Testis (tissue), 2 donors: ENCODE results near the gene RPS6KA4.
"Not testable (repeated sequence)": the region's sequence is repeated elsewhere in the genome, so short reads cannot be mapped to it uniquely, and the experiment has no call there.

Experiments
- POLR2A ChIP-seq: fragments of 450-650 bp; IDR thresholded peaks from one replicate; pipeline ENCODE4 v1.6.1; 2017; ENCODE audit warnings: antibody characterized with exemption, mild to moderate bottlenecking, moderate library complexity
- TF ChIP-seq, protein P1 (sequence below), 3 experiments: fragments of 450-650 bp in 2 of 3; fragments of 200-600 bp in 1 of 3; sonication (generic) in 1 of 3; IDR thresholded peaks; one replicate each; pipeline ENCODE4 v1.5.1; 2016 to 2019; ENCODE audit warnings: antibody characterized with exemption in 3 of 3, mild to moderate bottlenecking in 2 of 3, moderate library complexity in 1 of 3

DNA sequence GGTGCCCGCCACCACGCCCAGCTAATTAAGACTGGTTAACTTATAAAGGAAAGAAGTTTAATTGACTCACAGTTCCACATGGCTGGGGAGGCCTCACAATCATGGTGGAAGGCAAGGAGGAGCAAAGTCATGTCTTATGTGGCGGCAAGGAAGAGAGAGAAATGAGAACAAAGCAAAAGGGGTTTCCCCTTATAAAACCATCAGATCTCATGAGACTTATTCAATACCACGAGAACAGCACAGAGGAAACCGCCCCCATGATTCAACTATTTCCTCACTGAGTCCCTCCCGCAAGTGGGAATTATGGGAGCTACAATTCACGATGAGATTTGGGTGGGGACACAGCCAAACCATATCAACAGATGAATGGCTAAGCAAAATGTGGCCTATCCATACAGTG, 59.3 kb downstream of the RPS6KA4 start:
- TF ChIP-seq, protein P1, sequence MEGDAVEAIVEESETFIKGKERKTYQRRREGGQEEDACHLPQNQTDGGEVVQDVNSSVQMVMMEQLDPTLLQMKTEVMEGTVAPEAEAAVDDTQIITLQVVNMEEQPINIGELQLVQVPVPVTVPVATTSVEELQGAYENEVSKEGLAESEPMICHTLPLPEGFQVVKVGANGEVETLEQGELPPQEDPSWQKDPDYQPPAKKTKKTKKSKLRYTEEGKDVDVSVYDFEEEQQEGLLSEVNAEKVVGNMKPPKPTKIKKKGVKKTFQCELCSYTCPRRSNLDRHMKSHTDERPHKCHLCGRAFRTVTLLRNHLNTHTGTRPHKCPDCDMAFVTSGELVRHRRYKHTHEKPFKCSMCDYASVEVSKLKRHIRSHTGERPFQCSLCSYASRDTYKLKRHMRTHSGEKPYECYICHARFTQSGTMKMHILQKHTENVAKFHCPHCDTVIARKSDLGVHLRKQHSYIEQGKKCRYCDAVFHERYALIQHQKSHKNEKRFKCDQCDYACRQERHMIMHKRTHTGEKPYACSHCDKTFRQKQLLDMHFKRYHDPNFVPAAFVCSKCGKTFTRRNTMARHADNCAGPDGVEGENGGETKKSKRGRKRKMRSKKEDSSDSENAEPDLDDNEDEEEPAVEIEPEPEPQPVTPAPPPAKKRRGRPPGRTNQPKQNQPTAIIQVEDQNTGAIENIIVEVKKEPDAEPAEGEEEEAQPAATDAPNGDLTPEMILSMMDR (IDR thresholded peaks at IDR 0.05) = not testable (repeated sequence)
- not testable (repeated sequence) for TF ChIP-seq POLR2A
